ENCODE results near the gene LAMP1.
A peak's percentile ranks its signal among the peaks of the same experiment; 100 is the strongest.
"Not testable (repeated sequence)": the region's sequence is repeated elsewhere in the genome, so short reads cannot be mapped to it uniquely, and the experiment has no call there.

LAMP1 gene

GRCh38 chr13:113296823-113297369, at the start of gene LAMP1:
Gene LAMP1 (plus strand): TSS chr13:113297239. CDS start chr13:113297435, 196 bp downstream.
- peak; percentile 95 for DNase-seq

GRCh38 chr13:113252516-113253095, 44.4 kb upstream of the LAMP1 start:
- no peak for DNase-seq

- DNase-seq = not testable (repeated sequence)
Measured at GRCh38 chr13:113257908-113258307, 39.1 kb upstream of the LAMP1 start.

- no peak for DNase-seq
Measured at GRCh38 chr13:113258321-113259054, 38.6 kb upstream of the LAMP1 start.

GRCh38 chr13:113260996-113261395, 36.0 kb upstream of the LAMP1 start:
- no peak for DNase-seq

GRCh38 chr13:113263016-113263415, 34.0 kb upstream of the LAMP1 start:
- not testable (repeated sequence) for DNase-seq

GRCh38 chr13:113267642-113268405, 29.2 kb upstream of the LAMP1 start:
- DNase-seq = no peak

GRCh38 chr13:113272031-113272430, 25.0 kb upstream of the LAMP1 start:
- DNase-seq = no peak

GRCh38 chr13:113272701-113273181, 24.3 kb upstream of the LAMP1 start:
- no peak for DNase-seq

GRCh38 chr13:113273321-113273720, 23.7 kb upstream of the LAMP1 start:
- no peak for DNase-seq

- no peak for DNase-seq
Measured at GRCh38 chr13:113273851-113274590, 23.0 kb upstream of the LAMP1 start.

- DNase-seq = no peak
Measured at GRCh38 chr13:113274721-113275120, 22.3 kb upstream of the LAMP1 start.

- no peak for DNase-seq
Measured at GRCh38 chr13:113275387-113275786, 21.7 kb upstream of the LAMP1 start.

- no peak for DNase-seq
Measured at GRCh38 chr13:113280126-113280525, 16.9 kb upstream of the LAMP1 start.

GRCh38 chr13:113283904-113284303, 13.1 kb upstream of the LAMP1 start:
- DNase-seq = no peak

GRCh38 chr13:113288880-113289279, 8.2 kb upstream of the LAMP1 start:
- no peak for DNase-seq

GRCh38 chr13:113291129-113291528, 5.9 kb upstream of the LAMP1 start:
- DNase-seq = no peak

- DNase-seq = no peak
Measured at GRCh38 chr13:113292021-113292862, 4.8 kb upstream of the LAMP1 start.

- DNase-seq = no peak
Measured at GRCh38 chr13:113293686-113294085, 3.4 kb upstream of the LAMP1 start.

- no peak for DNase-seq
Measured at GRCh38 chr13:113295776-113296175, 1.3 kb upstream of the LAMP1 start.

GRCh38 chr13:113297370-113298042, 467 bp downstream of the LAMP1 start:
- no peak for DNase-seq

All from NK-92 treated with Interleukin-12 subunit alpha and Interleukin-12 subunit beta, amount 100 ng/mL, for 24 hours (cell line).